Kidney tubule cell (primary cell): Measurements from ENCODE around the gene C1orf167.

Experiments used
- DNase-seq: peaks from one replicate; pipeline ENCODE4 v3.0.0-alpha.2; 2018; ENCODE audit warnings: low spot score

The C1orf167 gene

GRCh38 chr1:11761988-11762406, at the start of gene C1orf167:
Gene C1orf167 (plus strand): TSS chr1:11762193. CDS start chr1:11764401, 2,208 bp downstream.
- DNase-seq = no peak

GRCh38 chr1:11712285-11712684, 49.7 kb upstream of the C1orf167 start:
- DNase-seq = no peak

GRCh38 chr1:11713095-11713494, 48.9 kb upstream of the C1orf167 start:
- DNase-seq = no peak

- DNase-seq = no peak
Measured at GRCh38 chr1:11714831-11715575, 47.0 kb upstream of the C1orf167 start.

GRCh38 chr1:11719313-11720032, 42.5 kb upstream of the C1orf167 start:
- DNase-seq = peak; percentile 63

GRCh38 chr1:11720033-11720376, 42.0 kb upstream of the C1orf167 start:
- no peak for DNase-seq

GRCh38 chr1:11720525-11720924, 41.5 kb upstream of the C1orf167 start:
- DNase-seq = no peak

GRCh38 chr1:11721311-11721710, 40.7 kb upstream of the C1orf167 start:
- no peak for DNase-seq

GRCh38 chr1:11722538-11722937, 39.5 kb upstream of the C1orf167 start:
- no peak for DNase-seq

GRCh38 chr1:11725616-11726015, 36.4 kb upstream of the C1orf167 start:
- no peak for DNase-seq

GRCh38 chr1:11727119-11727518, 34.9 kb upstream of the C1orf167 start:
- no peak for DNase-seq

GRCh38 chr1:11728126-11728806, 33.7 kb upstream of the C1orf167 start:
- peak; percentile 28 for DNase-seq

- DNase-seq = no peak
Measured at GRCh38 chr1:11729155-11729497, 32.9 kb upstream of the C1orf167 start.

GRCh38 chr1:11729498-11730428, 32.2 kb upstream of the C1orf167 start:
- DNase-seq = peak; percentile 95

GRCh38 chr1:11730429-11730891, 31.5 kb upstream of the C1orf167 start:
- DNase-seq = no peak

GRCh38 chr1:11731691-11732283, 30.2 kb upstream of the C1orf167 start:
- DNase-seq = peak; percentile 36

- no peak for DNase-seq
Measured at GRCh38 chr1:11733306-11733705, 28.7 kb upstream of the C1orf167 start.

- no peak for DNase-seq
Measured at GRCh38 chr1:11735531-11735853, 26.5 kb upstream of the C1orf167 start.

- DNase-seq = peak; percentile 90
Measured at GRCh38 chr1:11735854-11736745, 25.9 kb upstream of the C1orf167 start, which contains the start of gene AGTRAP. Gene AGTRAP (plus strand): TSS chr1:11736136. CDS start chr1:11736209, 73 bp downstream.
